K562 (cell line): Measurements from ENCODE around the gene YPEL3. TPM values are rescaled to one million over a fixed set of nuclear protein-coding genes. Genes with fewer than 3 reads are reported as not detected.

ENCODE experiments used
- ATAC-seq: fragments of 200-7000 bp; cut with Tn5 transposase; 3 replicates; pipeline ENCODE4 v1.9.1; 2020; ENCODE audit warnings: moderate library complexity
- BruUV-seq: library from RNA; stranded (reverse); fragments of 400-500 nt; replicated peaks from 2 replicates; lab custom pipeline; 2021; lab: Mats Ljungman, UMichigan
- CTCF ChIA-PET: fragments of 300-600 bp; formaldehyde crosslinking; extraction: SDS; loops from one replicate; lab custom pipeline; 2021; ENCODE audit warnings: low intra/inter-chr PET ratio; lab: Yijun Ruan, JAX
- POLR2A ChIA-PET: fragments of 300-600, 350-650 bp; sonication (Branson Sonifier 250); formaldehyde crosslinking; extraction: SDS; loops from one replicate; lab custom pipeline; 2021; ENCODE audit warnings: antibody characterized with exemption, inconsistent platforms; lab: Yijun Ruan, JAX
- DNase-seq, 4 experiments: peaks; one replicate each; pipeline versions ENCODE4 v3.0.0 to v3.0.0-alpha.2; 2011 to 2018; ENCODE audit warnings: low spot score in 3 of 4, mixed read lengths in 3 of 4; ENCODE audit errors: extremely low read depth in 1 of 4
- FAIRE-seq: peaks from 2 replicates; lab custom pipeline; 2011; peaks lifted over from hg19 to GRCh38; lab: Jason Lieb, UNC
- H2AFZ ChIP-seq: 2 replicates; pipeline ENCODE4 v1.6.0; 2011; ENCODE audit warnings: low read depth, low read length, control low read depth, inconsistent platforms
- H3K27ac ChIP-seq: fragments of 200-600 bp; 3 replicates; pipeline ENCODE4 v1.8.0; 2011; ENCODE audit warnings: low read depth, mild to moderate bottlenecking, control low read depth, inconsistent platforms, low read length, moderate library complexity, mixed read lengths; ENCODE audit errors: extremely low read depth
- H3K27me3 ChIP-seq, 2 experiments: fragments of 300-600 bp in 1 of 2; 2 replicates in 1 of 2; 3 replicates in 1 of 2; pipeline versions ENCODE4 v1.6.0 to v1.8.0; 2011; ENCODE audit warnings: inconsistent platforms in 2 of 2, low read length in 2 of 2, mild to moderate bottlenecking in 1 of 2, mixed read lengths in 1 of 2, moderate library complexity in 1 of 2; ENCODE audit not compliant: control insufficient read depth in 2 of 2, insufficient read depth in 2 of 2
- H3K36me3 ChIP-seq: fragments of 300-600 bp; 3 replicates; pipeline ENCODE4 v1.8.0; 2011; ENCODE audit warnings: mild to moderate bottlenecking, low read length, inconsistent platforms; ENCODE audit not compliant: control insufficient read depth, insufficient read depth
- H3K4me1 ChIP-seq, 2 experiments: fragments of 200-600 bp in 1 of 2; replicated peaks in 1 of 2; 2 replicates in 1 of 2; 3 replicates in 1 of 2; pipeline versions ENCODE4 v1.5.1 to v1.8.0; 2011; ENCODE audit warnings: inconsistent platforms in 2 of 2, low read length in 2 of 2, mild to moderate bottlenecking in 1 of 2, mixed read lengths in 1 of 2, moderate library complexity in 1 of 2; ENCODE audit not compliant: control insufficient read depth in 2 of 2, insufficient read depth in 2 of 2
- H3K4me2 ChIP-seq: 2 replicates; pipeline ENCODE4 v1.6.1; 2011; ENCODE audit warnings: low read length, control low read depth, inconsistent platforms, mixed read lengths; ENCODE audit not compliant: insufficient read depth
- H3K4me3 ChIP-seq: fragments of 200-600 bp; sonication (generic), shearing (Covaris generic); 2 replicates; pipeline ENCODE4 v1.5.1; 2016; ENCODE audit warnings: control low read depth, inconsistent platforms
- H3K79me2 ChIP-seq: fragments of 200-600 bp; 3 replicates; pipeline ENCODE4 v1.8.0; 2011; ENCODE audit warnings: low read length, inconsistent platforms; ENCODE audit not compliant: control insufficient read depth, insufficient read depth
- H3K9ac ChIP-seq, 2 experiments: 2 replicates each; pipeline versions ENCODE4 v1.6.0 to v1.6.1; 2011; ENCODE audit warnings: low read depth in 2 of 2, low read length in 2 of 2, control low read depth in 1 of 2, inconsistent platforms in 1 of 2, mild to moderate bottlenecking in 1 of 2, mixed read lengths in 1 of 2; ENCODE audit not compliant: insufficient read depth in 1 of 2
- H3K9me1 ChIP-seq: one replicate; pipeline ENCODE4 v1.6.0; 2011; ENCODE audit warnings: inconsistent platforms, mild to moderate bottlenecking, low read length, moderate library complexity; ENCODE audit not compliant: control insufficient read depth, insufficient read depth
- H3K9me3 ChIP-seq: replicated peaks from 2 replicates; pipeline ENCODE4 v1.5.1; 2011; ENCODE audit warnings: low read depth, low read length, inconsistent platforms; ENCODE audit not compliant: control insufficient read depth, insufficient read depth
- H4K20me1 ChIP-seq: replicated peaks from 2 replicates; pipeline ENCODE4 v1.6.1; 2011; ENCODE audit warnings: low read length, inconsistent platforms, mixed read lengths; ENCODE audit not compliant: control insufficient read depth, insufficient read depth
- CTCF ChIP-seq, 3 experiments: IDR thresholded peaks in 2 of 3; conservative IDR thresholded peaks in 1 of 3; 2 replicates each; pipeline ENCODE4 v1.5.1; 2011 to 2012; ENCODE audit warnings: low read length in 3 of 3, mild to moderate bottlenecking in 3 of 3, control low read depth in 2 of 3, improper control_type of control experiment in 1 of 3, inconsistent platforms in 1 of 3, low read depth in 1 of 3, mixed read lengths in 1 of 3, moderate library complexity in 1 of 3; ENCODE audit not compliant: insufficient read depth in 2 of 3
- KLF16 ChIP-seq: IDR thresholded peaks from 2 replicates; pipeline ENCODE4 v1.6.1; 2016; ENCODE audit warnings: antibody characterized with exemption
- NR2C2 ChIP-seq, 2 experiments: fragments of 200-800 bp in 1 of 2; sonication (Bioruptor generic) in 1 of 2; sonication (generic) in 1 of 2; formaldehyde crosslinking in 1 of 2; IDR thresholded peaks; 2 replicates each; pipeline versions ENCODE4 v1.6.1 to v1.8.0; 2016 to 2022; ENCODE audit warnings: mild to moderate bottlenecking in 1 of 2, missing compliant biosample characterization in 1 of 2, missing genetic modification characterization in 1 of 2, missing genetic modification reagents in 1 of 2
- PPARD ChIP-seq: fragments of 250-450 bp; sonication (Bioruptor Pico); IDR thresholded peaks from 2 replicates; pipeline ENCODE4 v1.8.0; 2022; ENCODE audit warnings: inconsistent platforms, mild to moderate bottlenecking, moderate library complexity
- RCOR1 ChIP-seq, 2 experiments: IDR thresholded peaks; 2 replicates each; pipeline ENCODE4 v1.6.1; 2012; ENCODE audit warnings: low read depth in 2 of 2, low read length in 2 of 2, borderline replicate concordance in 1 of 2, improper control_type of control experiment in 1 of 2
- STAG1 ChIP-seq: sonication (generic); formaldehyde crosslinking; IDR thresholded peaks from 2 replicates; pipeline ENCODE4 v1.5.0; 2020; ENCODE audit warnings: missing genetic modification reagents, borderline replicate concordance
- WGBS: fragments of 100-300 bp; shearing (Covaris generic); methylation state at CpG from one replicate; pipeline ENCODE4 v1.1.6; 2016; ENCODE audit warnings: low coverage, mixed read lengths; ENCODE audit not compliant: insufficient coverage; ENCODE audit errors: missing lambda C conversion rate; 5-methylcytosine and 5-hydroxymethylcytosine counted together
- in situ Hi-C: fragments of 300-500 bp; cut with MboI; formaldehyde crosslinking; loops from 4 replicates; pipeline ENCODE4 v1.15.0; 2018; ENCODE audit warnings: inconsistent platforms, mixed read lengths
- intact Hi-C: fragments of 100-400 bp; cut with micrococcal nuclease; formaldehyde crosslinking; loops from 2 replicates; pipeline ENCODE4 v1.14.2; 2022
- polyA plus RNA-seq, 8 experiments: library from polyadenylated mRNA; depleted of rRNA in 4 of 8; stranded (reverse) in 5 of 8; unstranded in 3 of 8; fragments of >200 nt; fragmentation: Nextera tagmentation in 2 of 8; fragmentation: Illumina TruSeq in 1 of 8; extraction: Ambion mirVana in 2 of 8; extraction: Trizol in 1 of 8; gene quantifications; 2 replicates each; pipeline versions ENCODE4 v1.2.1 to v1.2.3, GENCODE V29; 2011 to 2014; ENCODE audit warnings: inconsistent platforms in 1 of 8, missing spikeins in 1 of 8
- total RNA-seq, 7 experiments: library from RNA; depleted of rRNA in 6 of 7; stranded (reverse); fragments of >200 nt in 6 of 7; fragmentation: Illumina TruSeq in 2 of 7; extraction: Trizol in 2 of 7; gene quantifications; 2 replicates each; pipeline versions ENCODE4 v1.2.1 to v1.2.3, GENCODE V29; 2011 to 2021; ENCODE audit warnings: low replicate concordance in 1 of 7

The YPEL3 gene
- total and polyA plus RNA-seq, 9 of the 15 experiments (the other 6 are each of a cell fraction or from before 2014, with no cell fraction given) = 0.41 to 15.0 (median 2.9) TPM

GRCh38 chr16:30054959-30055553 is 41.0 kb downstream of the YPEL3 start (continued):
- TF ChIP-seq CTCF (IDR thresholded peaks at IDR 0.05 in 2 of 3, conservative IDR thresholded peaks at IDR 0.05 in 1 of 3; ENCODE audit: insufficient read depth in 2 of 3, low read depth in 1 of 3, low read length in 3 of 3) (peak; percentile 82 to 90 (median 85)), RCOR1 (IDR thresholded peaks at IDR 0.05; ENCODE audit: borderline replicate concordance in 1 of 2, low read depth in 2 of 2, low read length in 2 of 2) (peak in 1 of 2 experiments; percentile 77; a peak in 2 of 4 replicates), STAG1 (CRISPR knock-in tag) (peak; percentile 63; the same call in 1 of the 2 replicates), KLF16 (0 out of 2 replicates have a peak, but pooled peaks have one; percentile 23)

GRCh38 chr16:30054451-30054850 is 41.6 kb downstream of the YPEL3 start:
- ChIA-PET CTCF (no interaction called here), POLR2A (interaction anchor here (0.6 to 4.2 kb wide), 3 partner anchors 12 to 261 kb away, joined by 3 to 29 read pairs (median 6); partner anchors contain the start of gene ALDOA)
- ATAC-seq (no peak), FAIRE-seq (no peak), DNase-seq (no peak)
- Histone ChIP-seq H4K20me1 (peaks cover 4% of the 10 kb centered on the region; the same call in 1 of the 2 replicates), H3K9me1 (no peaks in the 10 kb centered on the region), H2AFZ (peak overlapping the region; percentile 40), H3K27me3 (no peaks in the 10 kb centered on the region), H3K27ac (no peak overlapping the region; the same call in 2 of the 3 replicates), H3K9me3 (no peaks in the 10 kb centered on the region), H3K36me3 (0 out of 3 replicates have a peak, but pooled peaks cover 5% of the 10 kb centered on the region), H3K4me2 (peak overlapping the region; percentile 67), H3K4me1 (peaks cover 19 to 32% of the 10 kb centered on the region in 2 experiments), H3K9ac (peak overlapping the region in 1 of 2 experiments; percentile 49; a peak in 1 of 4 replicates), H3K4me3 (no peak overlapping the region), H3K79me2 (peaks cover 14% of the 10 kb centered on the region; the same call in 2 of the 3 replicates)
- WGBS = 57% methylated on average over 8 of the region's 8 CpGs
- no TSS peak for BruUV-seq
- TF ChIP-seq NR2C2 (CRISPR knock-in tag; IDR thresholded peaks at IDR 0.05) = no peak
- TF ChIP-seq NR2C2 (tag; IDR thresholded peaks at IDR 0.05) = peak; percentile 9; the same call in 1 of the 2 replicates
- no peak for TF ChIP-seq PPARD (CRISPR knock-in tag)
- in situ Hi-C loops (no loop called here), intact Hi-C loops (no loop called here)
